ENCODE data around the gene FAM234B.
"Not testable (repeated sequence)": the region's sequence is repeated elsewhere in the genome, so short reads cannot be mapped to it uniquely, and the experiment has no call there.

The FAM234B gene

DNA sequence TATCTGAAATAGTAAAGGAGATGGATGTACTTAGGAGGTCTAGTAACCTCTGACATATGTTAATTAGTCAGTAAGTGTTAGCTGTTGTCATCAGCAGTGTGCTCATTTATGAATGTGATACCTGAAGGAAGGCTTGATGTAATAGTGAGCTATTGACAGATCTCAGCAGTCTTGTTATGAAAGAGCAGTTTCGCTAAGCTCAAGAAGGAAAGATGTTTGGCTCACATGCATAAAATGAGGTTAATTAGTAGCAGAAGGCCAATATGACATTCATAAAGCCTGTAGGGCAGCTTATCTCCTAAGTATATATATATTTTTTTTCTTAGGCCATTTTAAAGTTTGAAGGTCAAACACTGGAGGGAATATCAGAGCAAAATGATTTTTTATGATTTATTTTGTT lies 2.8 kb downstream of the FAM234B start:
- Histone ChIP-seq H3K36me3 (ENCODE audit: insufficient read depth, low read length) (no peaks in the 10 kb centered on the region), H3K4me2 (ENCODE audit: insufficient read depth, low read length) (no peak overlapping the region), H3K27ac (ENCODE audit: low read length) (no peak overlapping the region), H3K4me3 (ENCODE audit: low read depth in 1 of 2, low read length in 2 of 2) (no peak overlapping the region), H2AFZ (ENCODE audit: low read depth, low read length) (no peak overlapping the region), H4K20me1 (ENCODE audit: insufficient read depth, low read length) (no peaks in the 10 kb centered on the region), H3K9me3 (ENCODE audit: insufficient read depth, low read length, severe bottlenecking) (no peaks in the 10 kb centered on the region), H3K79me2 (ENCODE audit: insufficient read depth, low read length) (no peaks in the 10 kb centered on the region), H3K27me3 (ENCODE audit: insufficient read depth, low read length, poor library complexity) (peaks cover 11% of the 10 kb centered on the region), H3K4me1 (ENCODE audit: insufficient read depth, low read length) (no peaks in the 10 kb centered on the region), H3K9ac (ENCODE audit: low read depth, low read length) (no peak overlapping the region)
- no peak for TF ChIP-seq EZH2 (IDR thresholded peaks at IDR 0.05; ENCODE audit: borderline replicate concordance, low read depth, low read length, severe bottlenecking)
- TF ChIP-seq, protein P1, sequence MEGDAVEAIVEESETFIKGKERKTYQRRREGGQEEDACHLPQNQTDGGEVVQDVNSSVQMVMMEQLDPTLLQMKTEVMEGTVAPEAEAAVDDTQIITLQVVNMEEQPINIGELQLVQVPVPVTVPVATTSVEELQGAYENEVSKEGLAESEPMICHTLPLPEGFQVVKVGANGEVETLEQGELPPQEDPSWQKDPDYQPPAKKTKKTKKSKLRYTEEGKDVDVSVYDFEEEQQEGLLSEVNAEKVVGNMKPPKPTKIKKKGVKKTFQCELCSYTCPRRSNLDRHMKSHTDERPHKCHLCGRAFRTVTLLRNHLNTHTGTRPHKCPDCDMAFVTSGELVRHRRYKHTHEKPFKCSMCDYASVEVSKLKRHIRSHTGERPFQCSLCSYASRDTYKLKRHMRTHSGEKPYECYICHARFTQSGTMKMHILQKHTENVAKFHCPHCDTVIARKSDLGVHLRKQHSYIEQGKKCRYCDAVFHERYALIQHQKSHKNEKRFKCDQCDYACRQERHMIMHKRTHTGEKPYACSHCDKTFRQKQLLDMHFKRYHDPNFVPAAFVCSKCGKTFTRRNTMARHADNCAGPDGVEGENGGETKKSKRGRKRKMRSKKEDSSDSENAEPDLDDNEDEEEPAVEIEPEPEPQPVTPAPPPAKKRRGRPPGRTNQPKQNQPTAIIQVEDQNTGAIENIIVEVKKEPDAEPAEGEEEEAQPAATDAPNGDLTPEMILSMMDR (IDR thresholded peaks at IDR 0.05; ENCODE audit: borderline replicate concordance, extremely low read depth, low read length, poor library complexity, severe bottlenecking) = no peak
- no peak for DNase-seq
- ATAC-seq (ENCODE audit: insufficient read depth, low read depth) = no peak

DNA sequence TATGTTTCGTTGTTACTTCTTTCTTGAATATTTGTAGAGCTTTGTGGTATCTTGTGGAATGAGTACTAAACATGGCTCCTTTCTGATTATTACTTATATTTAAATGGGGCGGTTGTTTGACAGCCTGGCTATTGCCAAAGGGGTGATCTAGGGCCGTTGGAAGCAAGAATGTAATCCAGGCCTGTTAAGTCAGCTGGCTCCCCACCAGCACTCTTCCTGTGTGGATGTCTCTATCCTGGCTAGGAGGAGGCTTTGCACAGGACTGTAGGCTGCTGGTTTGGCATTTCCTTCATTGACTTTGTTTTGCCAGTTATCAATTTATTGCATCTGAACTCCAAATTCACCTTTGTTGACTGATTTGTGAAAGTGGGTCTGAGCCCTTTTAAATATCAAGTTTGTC lies 5.6 kb downstream of the FAM234B start:
- no peak overlapping the region for H3K4me2 ChIP-seq (ENCODE audit: insufficient read depth, low read length)

DNA sequence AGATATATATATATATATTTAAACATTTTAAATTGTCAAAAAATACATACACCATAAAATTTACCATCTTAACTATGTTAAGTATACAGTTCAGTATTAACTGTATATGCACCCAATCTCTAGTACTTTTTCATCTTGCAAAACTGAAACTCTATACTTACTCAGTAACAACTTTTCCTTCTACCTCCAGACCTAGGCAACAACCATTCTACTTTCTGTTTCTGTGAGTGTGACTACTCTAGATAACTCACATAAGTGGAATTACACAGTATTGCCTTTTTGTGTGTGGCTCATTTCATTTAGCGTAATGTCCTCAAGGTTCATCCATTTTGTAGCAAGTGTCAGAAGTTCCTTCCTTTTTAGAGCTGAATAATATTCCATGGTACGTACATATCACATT lies 8.2 kb downstream of the FAM234B start:
- H3K79me2 ChIP-seq (ENCODE audit: insufficient read depth, low read length) = no peaks in the 10 kb centered on the region
- H3K4me2 ChIP-seq (ENCODE audit: insufficient read depth, low read length) = no peak overlapping the region
- TF ChIP-seq EZH2 (IDR thresholded peaks at IDR 0.05; ENCODE audit: borderline replicate concordance, low read depth, low read length, severe bottlenecking) = no peak
- TF ChIP-seq, protein P1 (IDR thresholded peaks at IDR 0.05; ENCODE audit: borderline replicate concordance, extremely low read depth, low read length, poor library complexity, severe bottlenecking) = no peak
- H3K9me3 ChIP-seq (ENCODE audit: insufficient read depth, low read length, severe bottlenecking) = peaks cover 14% of the 10 kb centered on the region
- no peaks in the 10 kb centered on the region for H3K4me1 ChIP-seq (ENCODE audit: insufficient read depth, low read length)
- H3K4me3 ChIP-seq (ENCODE audit: low read depth in 1 of 2, low read length in 2 of 2) = no peak overlapping the region
- no peak overlapping the region for H2AFZ ChIP-seq (ENCODE audit: low read depth, low read length)
- no peaks in the 10 kb centered on the region for H3K36me3 ChIP-seq (ENCODE audit: insufficient read depth, low read length)
- no peak for DNase-seq
- no peak for ATAC-seq (ENCODE audit: insufficient read depth, low read depth)
- no peaks in the 10 kb centered on the region for H3K27me3 ChIP-seq (ENCODE audit: insufficient read depth, low read length, poor library complexity)
- H3K9ac ChIP-seq (ENCODE audit: low read depth, low read length) = no peak overlapping the region
- H3K27ac ChIP-seq (ENCODE audit: low read length) = no peak overlapping the region
- H4K20me1 ChIP-seq (ENCODE audit: insufficient read depth, low read length) = no peaks in the 10 kb centered on the region

More for the DNA sequence above, 5.6 kb downstream of the FAM234B start:
- no peaks in the 10 kb centered on the region for H3K79me2 ChIP-seq (ENCODE audit: insufficient read depth, low read length)
- no peaks in the 10 kb centered on the region for H4K20me1 ChIP-seq (ENCODE audit: insufficient read depth, low read length)
- H3K9me3 ChIP-seq (ENCODE audit: insufficient read depth, low read length, severe bottlenecking) = peaks cover 14% of the 10 kb centered on the region
- no peaks in the 10 kb centered on the region for H3K27me3 ChIP-seq (ENCODE audit: insufficient read depth, low read length, poor library complexity)
- H3K4me1 ChIP-seq (ENCODE audit: insufficient read depth, low read length) = no peaks in the 10 kb centered on the region
- DNase-seq (no peak), ATAC-seq (ENCODE audit: insufficient read depth, low read depth) (no peak)
- TF ChIP-seq EZH2 (IDR thresholded peaks at IDR 0.05; ENCODE audit: borderline replicate concordance, low read depth, low read length, severe bottlenecking) = no peak
- TF ChIP-seq, protein P1 (IDR thresholded peaks at IDR 0.05; ENCODE audit: borderline replicate concordance, extremely low read depth, low read length, poor library complexity, severe bottlenecking) = no peak
- no peak overlapping the region for H2AFZ ChIP-seq (ENCODE audit: low read depth, low read length)
- H3K27ac ChIP-seq (ENCODE audit: low read length) = no peak overlapping the region
- H3K4me3 ChIP-seq (ENCODE audit: low read depth in 1 of 2, low read length in 2 of 2) = no peak overlapping the region
- no peaks in the 10 kb centered on the region for H3K36me3 ChIP-seq (ENCODE audit: insufficient read depth, low read length)
- H3K9ac ChIP-seq (ENCODE audit: low read depth, low read length) = no peak overlapping the region

DNA sequence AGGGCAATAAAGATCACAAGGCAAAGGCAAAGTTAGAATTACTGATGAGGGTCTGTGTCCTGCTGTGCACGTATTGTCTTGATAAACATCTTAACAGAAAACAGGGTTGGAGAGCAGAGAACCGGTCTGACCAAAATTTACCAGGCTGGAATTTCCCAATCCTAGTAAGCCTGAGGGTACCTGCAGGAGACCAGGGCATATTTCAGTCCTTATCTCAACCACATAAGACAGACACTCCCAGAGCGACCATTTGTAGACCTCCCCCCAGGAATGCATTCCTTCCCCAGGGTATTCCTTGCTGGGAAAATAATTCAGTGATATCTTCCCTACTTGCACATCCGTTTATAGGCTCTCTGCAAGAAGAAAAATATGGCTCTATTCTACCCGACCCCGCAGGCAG lies 9.4 kb downstream of the FAM234B start:
- H2AFZ ChIP-seq (ENCODE audit: low read depth, low read length); H3K4me1 ChIP-seq (ENCODE audit: insufficient read depth, low read length); H4K20me1 ChIP-seq (ENCODE audit: insufficient read depth, low read length); H3K27me3 ChIP-seq (ENCODE audit: insufficient read depth, low read length, poor library complexity); H3K79me2 ChIP-seq (ENCODE audit: insufficient read depth, low read length); H3K9ac ChIP-seq (ENCODE audit: low read depth, low read length); H3K27ac ChIP-seq (ENCODE audit: low read length); H3K4me3 ChIP-seq (ENCODE audit: low read depth in 1 of 2, low read length in 2 of 2); H3K4me2 ChIP-seq (ENCODE audit: insufficient read depth, low read length); ATAC-seq (ENCODE audit: insufficient read depth, low read depth); H3K36me3 ChIP-seq (ENCODE audit: insufficient read depth, low read length); DNase-seq: not testable (repeated sequence)
- H3K9me3 ChIP-seq (ENCODE audit: insufficient read depth, low read length, severe bottlenecking) = peaks cover 14% of the 10 kb centered on the region
